DMS 273 (cell line): ENCODE data around the gene PLCB1.

Experiments
- DNase-seq: peaks from one replicate; lab custom pipeline; 2025; ENCODE audit not compliant: unreplicated experiment; lab: John Stamatoyannopoulos, UW

Gene PLCB1

DNA sequence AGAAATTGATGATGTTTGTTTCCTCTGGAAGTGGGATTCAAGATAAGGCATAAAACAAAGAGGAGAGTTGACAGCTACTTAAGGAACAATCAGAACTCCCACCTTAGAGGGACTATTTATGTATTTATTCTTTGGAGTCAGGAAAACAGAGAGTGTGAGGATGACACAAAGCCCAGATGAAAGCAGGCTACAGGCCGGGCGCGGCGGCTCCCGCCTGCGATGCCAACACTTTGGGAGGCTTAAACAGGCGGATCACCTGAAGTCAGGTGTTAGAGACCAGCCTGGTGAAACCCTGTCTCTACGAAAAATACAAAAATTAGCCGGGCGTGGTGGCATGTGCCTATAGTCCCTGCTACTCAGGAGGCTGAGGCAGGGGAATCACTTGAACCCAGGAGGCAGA, 543.8 kb downstream of the PLCB1 start:
- no peak for DNase-seq

DNA sequence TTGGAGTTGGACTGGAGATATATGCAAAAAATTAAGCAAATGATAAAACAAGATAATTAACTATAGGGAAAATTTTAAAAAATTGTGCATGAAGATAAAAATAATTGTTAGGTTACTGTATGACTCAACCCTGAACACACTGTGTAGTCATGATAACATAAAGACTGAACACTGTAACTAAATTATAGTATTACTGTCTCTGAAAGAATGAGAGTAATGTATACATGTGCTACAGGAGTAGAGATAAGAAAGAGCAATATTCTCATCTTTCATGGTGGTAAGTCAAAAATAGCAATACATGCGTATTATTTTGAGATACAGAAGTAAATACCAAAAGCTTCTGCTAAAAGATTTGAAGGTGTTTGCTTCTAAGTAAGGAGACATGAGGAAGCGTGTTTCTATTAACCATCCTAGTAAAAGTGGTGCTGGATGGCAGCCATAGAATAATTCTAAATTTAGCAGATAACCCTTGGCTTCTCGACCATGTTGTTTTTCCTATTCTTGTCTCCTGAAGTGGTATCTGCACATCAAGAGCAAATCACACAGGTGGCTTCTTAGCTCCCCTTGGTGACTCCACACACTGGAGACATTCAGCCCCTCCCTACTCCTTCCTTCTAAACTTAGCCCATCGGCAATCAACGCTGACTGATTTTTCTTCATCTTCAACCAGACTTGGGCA, 546.2 kb downstream of the PLCB1 start:
- no peak for DNase-seq

DNA sequence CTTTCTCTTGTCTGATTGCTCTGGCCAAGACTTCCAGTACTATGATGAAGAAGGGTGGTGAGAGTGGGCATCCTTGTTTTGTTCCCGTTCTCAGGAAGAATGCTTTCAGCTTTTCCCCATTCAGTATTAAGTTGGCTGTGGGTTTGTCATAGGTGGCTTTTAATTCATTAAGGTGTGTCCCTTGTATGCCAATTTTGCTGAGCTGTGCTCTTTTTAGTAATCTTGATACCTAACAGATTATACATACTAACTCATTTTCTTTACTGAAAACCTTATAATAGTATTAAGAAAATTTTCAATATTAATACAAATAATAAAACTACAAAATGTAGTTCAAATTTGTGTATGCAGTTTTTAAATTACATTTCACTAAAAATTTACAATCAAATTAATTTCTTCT, 557.3 kb downstream of the PLCB1 start:
- DNase-seq: no peak

DNA sequence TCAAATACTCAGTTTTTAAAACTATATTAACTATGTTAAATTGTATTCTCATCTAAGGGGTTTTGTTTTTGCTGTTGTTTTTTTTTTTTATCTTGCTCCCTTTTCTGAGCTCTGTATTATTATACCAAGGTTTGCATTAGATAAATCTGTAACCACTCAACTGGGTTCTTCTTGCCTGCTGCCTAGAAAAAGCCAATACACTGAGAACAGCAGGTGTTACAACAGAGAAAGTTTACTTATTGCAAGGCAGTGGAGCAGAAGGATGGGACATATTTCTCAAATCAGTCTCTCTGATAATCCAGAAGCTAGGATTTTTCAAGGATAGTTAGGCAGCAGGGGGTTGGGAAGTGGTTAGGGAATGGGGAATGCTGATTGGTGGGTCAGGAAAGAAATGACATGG, 558.0 kb downstream of the PLCB1 start:
- no peak for DNase-seq

DNA sequence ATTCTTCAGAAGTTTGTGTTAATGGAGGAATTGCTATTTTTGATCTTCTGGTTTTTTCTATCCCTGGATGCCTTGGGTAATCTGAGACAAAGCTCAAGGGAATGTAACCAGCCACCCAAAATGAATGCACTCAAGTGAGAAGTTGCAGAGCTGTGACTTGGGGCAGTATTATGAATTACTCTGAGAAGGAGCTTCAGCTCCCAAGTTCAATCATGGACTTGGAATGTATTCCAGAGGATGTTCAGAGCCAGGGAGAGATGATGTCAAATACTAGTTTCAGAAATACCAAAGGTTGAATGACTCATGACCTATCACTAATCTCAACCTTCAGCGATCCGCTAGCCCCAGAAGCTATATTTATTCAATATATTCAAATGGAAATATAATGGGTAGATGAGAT, 561.6 kb downstream of the PLCB1 start:
- no peak for DNase-seq

DNA sequence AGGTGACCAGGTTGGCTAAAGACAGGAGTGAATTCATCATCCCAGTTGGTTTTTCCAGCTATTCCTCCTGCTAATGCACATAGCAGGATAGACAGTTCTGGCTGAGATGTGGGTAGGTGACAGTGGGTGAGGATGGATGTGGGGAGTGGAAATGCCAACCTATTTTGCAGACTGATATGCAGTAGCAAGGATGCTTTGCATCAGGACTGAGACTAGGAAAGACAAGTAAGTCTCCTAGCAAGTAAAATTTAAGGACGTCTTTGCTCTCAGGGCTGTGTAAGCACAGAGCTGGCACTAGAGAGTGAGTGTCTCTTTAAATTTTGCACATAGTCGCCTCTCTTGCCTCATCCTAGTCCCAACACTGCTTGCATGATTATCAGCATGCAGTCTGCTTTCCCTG, 568.7 kb downstream of the PLCB1 start:
- no peak for DNase-seq

DNA sequence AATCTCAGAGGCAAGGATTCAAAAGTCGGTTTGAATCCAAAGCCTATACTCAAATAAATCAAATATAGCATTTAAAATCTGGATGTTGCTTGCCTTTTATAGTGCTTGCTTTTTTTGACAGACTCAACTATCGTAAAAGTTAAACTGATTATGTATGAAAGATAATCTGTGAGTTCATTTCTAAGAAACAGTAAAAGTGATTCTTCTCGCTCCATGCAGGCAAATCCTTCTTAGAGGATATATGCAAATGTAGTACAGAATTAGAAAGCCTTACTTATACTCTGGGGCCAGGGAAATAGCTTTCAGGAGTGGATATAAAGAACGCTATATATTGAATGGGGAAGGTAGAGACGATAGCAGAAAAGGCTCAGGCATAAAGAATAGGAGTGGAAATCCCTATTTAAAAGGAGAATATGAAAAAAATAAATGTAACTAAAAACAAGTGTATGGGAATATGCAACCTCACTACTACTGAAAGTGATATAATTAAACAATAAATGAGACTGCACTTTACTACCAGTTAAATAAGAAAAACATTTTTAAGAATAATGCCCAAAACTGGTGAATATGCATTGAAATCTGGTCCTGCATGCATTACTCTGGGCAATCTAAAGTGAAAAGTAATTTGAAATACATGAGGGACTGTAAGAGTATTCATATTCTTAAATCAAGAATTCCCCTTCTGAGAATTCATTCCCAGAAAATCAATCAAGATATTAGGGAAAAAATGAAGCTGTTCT, 575.1 kb downstream of the PLCB1 start:
- no peak for DNase-seq

DNA sequence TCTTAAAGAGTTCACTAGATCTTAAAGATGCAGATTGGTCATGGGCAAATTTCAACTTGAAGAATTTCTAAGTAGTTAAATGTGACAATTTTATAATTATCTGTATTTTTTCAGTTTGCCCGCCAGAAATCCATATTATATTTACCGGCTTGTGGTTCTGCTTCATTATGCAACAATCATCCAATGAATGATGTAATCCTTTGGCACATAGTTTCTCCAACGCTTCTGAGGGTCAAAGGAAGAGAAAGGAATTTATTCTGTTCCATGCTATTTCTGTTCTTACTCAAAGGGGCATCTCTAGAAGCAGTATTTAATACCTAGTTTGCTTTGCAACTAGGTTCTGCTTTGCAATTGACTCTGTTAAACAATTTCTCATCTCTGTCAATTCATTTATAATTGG, 577.6 kb downstream of the PLCB1 start:
- DNase-seq: no peak

DNA sequence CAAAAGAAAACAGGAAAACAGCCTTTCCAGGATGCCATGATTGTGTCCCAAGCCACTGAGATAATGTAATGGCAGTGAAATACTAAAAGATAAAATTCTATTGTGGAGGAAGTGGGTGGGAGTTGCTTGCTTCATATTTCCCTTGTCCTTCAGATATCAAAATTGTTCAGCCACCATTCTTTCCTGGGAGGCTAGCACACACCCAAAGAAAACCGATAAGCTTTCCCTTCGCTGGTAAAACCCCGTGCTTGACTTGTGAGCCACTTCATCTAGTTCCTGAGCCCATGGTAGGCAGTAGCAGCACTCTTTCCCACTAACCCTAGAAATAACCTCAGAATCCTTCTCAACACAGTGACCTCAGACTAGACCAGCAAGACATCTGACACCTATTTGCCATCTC, 579.4 kb downstream of the PLCB1 start:
- DNase-seq: no peak

DNA sequence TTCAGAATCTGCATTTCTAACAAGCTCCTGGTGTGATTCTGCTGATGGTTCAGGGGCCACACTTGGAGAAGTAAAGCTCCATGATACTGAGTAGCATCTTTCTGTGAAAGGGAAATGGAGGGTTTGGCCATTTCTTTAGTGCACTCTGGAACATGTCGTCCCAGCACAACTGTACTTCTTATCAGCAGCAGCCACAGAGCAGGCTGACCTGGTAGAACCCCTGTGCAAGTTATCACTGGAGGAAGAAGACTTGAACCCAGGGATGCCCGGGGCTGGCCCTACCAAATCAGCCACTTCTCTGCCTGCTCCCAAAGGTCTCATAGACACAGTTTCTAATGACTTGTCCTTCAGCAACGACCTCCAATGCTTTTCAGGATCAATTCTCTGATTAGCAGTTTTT, 582.1 kb downstream of the PLCB1 start:
- DNase-seq: no peak

DNA sequence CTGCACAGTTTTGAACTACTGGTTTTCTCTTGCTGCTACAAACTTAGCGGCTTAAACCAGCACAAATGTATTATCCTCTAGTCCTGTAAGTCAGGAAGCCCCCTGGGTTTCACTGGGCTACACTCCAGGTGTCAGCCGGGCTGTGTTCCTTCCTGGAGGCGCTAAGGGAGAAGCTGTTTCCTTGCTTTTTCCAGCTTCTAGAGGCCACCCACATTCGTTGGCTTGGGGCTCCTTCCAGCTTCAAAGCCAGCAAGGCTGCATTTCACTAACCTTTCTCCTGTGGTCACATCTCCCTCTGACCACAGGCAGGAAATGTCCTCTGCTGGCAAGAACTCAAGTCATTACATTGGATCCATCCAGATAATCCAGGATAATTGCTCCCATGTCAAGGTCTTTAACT, 586.2 kb downstream of the PLCB1 start:
- DNase-seq: no peak

DNA sequence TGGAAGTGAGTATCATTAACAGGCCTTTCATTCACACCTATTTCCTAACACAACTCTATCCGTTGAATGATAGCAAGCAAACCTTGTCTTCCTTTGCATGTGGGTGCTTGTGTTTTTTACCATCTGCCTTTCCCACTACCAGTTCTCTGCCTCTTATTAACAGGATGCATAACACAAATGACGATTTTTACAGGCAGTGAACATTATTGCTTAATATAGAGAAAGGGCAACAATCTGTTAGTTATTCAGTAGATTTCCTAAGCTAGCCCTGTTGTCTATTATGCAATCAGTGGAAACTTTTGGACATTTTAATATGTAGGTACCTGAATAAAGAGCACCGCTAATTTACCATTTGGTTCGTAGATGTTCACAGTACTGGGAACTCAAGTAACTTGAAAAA, 588.0 kb downstream of the PLCB1 start:
- peak; percentile 58 for DNase-seq

DNA sequence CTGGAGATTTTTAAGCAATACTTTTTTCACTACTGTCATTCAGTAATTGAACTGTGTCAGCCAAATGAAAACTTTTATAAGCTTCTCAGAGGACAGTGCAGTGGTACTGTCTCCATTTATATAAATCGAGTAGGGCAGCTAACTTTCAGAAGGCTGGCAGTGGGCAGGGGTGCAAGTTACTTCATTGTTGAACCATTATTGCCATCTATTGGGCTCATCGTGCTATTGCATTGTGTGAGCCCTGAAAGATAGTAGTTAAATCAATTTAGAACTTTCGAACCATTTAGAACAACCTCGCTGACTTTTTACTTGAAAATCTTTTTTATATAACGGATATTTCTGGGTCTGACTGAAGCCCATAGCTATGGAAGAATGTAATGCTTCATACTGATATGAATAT, 589.0 kb downstream of the PLCB1 start:
- DNase-seq: peak; percentile 86

DNA sequence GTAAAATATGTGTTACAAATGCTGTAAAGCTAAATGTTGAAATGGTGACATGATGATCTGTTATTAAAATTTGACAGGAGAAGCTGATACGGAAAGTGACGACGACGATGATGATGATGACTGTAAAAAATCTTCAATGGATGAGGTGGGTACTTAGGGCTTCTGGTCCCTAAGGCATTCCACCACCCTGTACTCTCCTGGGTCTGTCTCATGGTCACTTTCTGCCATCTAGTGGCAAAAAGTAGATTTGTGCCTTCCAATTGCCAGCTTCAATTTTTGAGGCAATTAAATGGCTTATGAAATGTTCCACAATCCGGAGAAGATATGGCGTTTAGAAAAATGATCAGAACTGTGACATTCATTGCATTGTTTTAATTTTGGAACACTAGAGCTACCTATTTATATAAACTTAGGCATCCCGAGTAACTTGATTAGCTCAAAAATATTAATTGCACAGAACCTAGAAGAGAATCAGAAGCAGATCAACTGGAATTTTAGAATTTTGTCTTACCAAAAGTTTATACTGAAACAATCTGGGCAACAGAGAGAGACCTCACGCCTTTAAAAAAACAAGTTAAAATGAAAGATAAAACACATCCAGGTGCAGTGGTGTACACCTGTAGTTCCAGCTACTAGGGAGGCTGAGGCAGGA, 590.3 kb downstream of the PLCB1 start:
- peak; percentile 81 for DNase-seq

DNA sequence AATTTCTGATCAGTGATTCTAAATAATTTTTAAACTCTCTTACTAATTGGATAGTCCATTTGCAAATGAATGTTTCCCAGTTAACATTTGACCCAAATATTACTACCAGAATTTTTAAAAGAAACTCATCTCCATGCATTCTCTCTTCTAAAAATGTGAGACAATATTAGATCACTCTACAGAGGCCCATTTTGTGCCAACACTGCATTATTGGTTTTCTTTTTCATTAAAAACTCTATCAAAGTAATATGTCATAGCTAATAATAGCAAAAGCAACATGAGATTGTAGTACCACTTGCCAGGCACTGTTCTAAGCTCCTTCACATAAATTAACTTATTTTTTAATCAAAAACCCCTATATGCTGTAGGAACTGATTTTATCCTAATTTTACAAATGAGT, 591.2 kb downstream of the PLCB1 start:
- no peak for DNase-seq

DNA sequence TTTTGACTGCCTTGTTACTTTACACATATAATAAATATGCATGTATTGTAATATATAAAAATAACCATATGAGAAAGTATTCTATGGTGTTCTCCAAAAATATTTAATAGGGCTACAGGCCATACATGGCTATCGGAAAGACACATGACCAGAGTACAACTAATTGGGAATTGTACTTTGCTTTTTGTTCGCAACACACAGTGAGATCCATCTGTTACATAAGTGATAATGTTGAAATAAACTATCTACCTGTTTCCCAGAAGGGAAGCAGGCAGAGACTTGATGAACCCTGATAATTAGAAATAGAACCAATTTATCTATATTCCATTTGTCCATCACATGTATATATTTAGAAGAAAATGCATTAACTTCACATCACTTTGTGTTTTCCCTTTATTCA, 592.8 kb downstream of the PLCB1 start:
- no peak for DNase-seq

DNA sequence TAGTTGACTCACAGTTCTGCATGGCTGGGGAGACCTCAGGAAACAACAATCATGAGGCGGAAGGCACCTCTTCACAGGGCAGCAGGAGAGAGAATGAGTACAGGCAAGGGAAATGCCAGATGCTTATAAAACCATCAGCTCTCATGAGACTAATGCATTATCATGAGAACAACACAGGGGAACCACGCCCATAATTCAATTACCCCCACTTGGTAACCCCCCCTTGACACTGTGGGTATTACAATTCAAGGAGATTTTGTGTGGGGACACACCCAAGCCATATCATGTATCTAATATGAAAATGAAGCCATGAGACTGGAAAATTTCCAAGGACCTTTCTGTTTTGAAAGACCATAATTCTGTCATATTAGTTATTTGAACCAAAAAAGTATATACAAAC, 594.4 kb downstream of the PLCB1 start:
- DNase-seq: no peak

DNA sequence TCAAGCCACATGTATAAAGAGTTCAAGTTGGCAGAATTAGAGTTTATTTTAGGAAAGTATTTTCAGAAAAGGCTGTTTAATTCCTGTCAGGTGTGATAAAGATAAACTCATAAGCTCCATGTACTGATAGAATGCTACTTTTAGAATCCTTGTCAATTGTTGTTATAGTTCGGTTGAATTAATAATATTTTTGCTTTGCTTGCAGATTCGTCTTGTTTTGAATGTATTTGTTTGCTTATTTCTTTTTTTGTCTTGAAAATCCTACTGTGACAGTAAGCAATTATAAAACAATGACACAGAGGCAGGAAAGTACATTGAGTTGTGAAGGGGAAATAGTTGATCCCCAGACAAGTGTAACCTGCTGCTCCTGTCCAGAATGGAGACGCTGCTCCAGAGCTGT, 602.9 kb downstream of the PLCB1 start:
- DNase-seq: no peak

DNA sequence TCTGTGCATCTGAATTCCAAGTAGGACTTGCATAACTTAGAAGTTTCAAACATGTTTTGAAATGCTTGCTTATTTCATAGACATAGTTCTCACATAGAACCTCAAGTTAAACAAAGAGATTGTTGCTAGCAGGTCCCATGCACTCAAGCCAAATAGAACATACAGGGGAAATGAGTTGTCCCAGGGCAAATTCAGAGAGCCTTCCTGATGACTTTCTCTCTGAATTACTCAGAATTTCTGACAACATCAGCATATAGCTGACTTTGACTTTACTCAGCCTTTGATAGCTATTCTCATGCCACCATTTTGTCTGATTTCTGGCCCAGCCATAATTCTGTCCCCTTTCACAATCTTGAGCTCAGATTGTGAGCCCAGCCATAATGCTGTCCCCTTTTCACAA, 603.6 kb downstream of the PLCB1 start:
- no peak for DNase-seq

DNA sequence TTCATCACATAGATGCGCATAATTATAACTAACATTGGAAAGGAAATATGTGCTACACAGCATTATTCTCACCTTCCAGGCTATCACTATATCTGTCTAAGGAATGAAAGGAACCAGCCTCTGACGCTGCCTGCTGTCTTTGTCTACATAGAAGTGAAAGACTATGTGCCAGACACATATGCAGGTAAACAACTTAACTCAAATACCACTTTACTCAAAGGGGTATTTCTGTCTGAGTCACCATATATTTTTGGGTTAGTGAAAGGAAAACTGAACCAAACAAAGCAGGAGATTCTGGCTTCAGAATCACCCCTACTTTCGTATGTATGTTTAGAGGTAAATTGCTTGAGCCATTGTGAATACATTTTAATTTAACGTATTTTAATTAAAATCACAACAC, 608.2 kb downstream of the PLCB1 start:
- no peak for DNase-seq

DNA sequence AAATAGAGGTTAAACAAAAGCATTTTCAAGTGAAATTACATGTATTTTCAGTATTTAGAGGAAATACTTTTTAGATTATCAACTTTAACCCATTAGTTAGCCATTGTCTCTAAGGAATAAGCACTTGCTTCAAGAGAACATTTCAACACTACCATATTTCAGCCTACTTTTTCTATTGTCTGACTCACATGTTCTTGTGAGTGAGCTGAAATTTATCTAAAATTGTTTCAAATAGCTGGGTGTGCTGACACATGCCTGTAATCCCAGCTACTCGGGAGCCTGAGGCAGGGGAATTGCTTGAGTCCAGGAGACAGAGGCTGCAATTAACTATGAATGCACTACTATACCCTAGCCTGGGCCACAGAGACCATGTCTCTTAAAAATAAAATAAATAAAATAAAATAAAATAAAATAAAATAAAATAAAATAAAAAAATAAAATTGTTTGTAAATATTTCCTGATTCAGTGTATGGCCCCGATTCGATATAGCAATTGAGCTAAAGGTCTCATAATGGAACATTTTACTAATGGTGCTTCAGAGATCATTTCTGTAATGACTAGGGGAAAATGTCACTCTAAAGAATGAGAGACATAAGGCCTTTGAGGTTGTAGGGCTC, 612.3 kb downstream of the PLCB1 start:
- no peak for DNase-seq

DNA sequence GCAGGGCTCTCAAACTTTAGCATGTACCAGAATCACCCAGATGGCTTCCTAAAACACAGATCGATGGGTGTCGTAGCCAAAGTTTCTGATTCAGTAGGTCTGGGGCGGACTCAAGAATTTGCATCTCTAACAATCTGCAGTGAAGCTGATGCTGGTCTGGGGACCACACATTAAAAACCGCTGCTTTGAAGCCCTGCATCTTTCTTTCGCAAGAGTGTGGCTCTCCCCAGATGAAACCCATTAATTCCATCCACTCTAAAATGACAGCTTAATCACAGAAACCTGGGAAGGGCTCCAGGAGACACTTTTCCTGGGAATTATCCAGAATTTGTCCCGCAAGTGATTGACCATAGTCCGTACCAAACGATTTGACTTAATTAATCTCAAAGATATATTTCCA, 617.0 kb downstream of the PLCB1 start:
- DNase-seq: no peak
